ENCODE results near the gene GADD45A.
A peak's percentile ranks its signal among the peaks of the same experiment; 100 is the strongest.
"Not testable (repeated sequence)": the region's sequence is repeated elsewhere in the genome, so short reads cannot be mapped to it uniquely, and the experiment has no call there.

The GADD45A gene

DNA sequence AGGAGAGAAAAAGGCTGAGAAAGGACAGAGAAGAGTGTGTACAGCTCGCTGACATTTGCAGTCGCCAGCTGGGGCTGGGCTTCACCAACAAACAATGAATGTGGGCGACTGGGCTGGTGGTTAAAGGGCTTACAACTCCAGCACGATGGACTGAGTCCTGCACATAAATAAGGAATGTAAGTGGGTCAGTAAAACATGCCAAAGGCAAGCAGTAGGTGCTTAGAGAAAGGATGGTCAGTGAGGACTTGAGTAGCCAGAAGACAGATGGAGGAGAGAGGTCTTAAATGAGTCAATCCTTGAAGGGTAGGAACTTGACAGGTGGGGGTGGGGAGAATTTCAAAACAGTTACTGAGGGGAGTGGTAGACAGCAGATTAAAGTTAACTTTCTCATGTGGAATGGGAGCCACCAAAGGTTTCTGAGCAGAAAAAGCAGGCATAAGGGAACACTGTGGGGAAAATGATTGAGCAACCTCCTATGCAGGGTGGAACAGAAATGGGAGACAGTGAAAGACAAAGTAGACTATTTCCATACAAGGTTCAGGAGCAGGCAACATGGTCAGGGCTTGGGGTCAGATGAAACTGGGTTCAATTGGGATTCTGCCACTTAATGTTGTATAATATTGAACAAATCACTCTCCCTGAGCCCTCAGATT lies 37.4 kb downstream of the GADD45A start:
- no peak for DNase-seq

DNA sequence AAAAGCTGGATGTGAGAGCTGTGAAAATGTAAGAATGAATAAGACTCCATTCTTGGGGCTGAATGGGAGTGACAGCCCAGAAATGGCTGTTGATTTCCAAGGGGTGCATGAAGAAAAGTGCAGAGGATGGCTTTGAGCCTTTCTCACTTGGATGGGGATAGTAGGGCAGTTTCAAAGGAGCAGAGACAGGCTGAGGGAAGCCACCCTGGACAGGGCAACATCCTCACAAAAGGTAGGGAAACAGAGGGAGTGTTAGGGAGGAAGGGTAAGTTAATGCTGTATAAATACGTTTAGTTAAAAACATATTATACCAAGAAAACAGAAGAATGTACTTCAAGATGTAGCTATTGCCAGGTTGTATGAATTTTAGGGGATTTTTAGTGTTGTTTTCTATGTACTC lies 38.1 kb downstream of the GADD45A start:
- DNase-seq: no peak

DNA sequence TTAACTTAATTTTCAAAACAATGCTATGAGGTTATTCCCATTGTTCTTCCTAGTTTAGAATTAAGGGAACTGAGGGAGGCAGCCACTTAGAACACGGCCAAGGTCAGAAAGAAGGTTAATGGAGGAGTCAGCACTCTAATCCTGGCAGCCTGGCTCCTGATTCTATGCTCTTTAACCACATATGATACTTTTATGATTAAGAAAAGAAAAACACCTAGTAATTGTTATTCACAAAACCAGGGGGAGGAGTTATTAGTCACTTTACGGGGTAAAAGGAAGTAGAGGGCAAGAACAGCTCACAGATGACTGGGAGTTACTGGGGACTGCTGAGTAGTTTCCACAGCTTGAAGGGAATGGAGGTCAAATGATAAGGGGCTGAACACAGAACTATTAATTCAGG lies 38.6 kb downstream of the GADD45A start:
- no peak for DNase-seq

DNA sequence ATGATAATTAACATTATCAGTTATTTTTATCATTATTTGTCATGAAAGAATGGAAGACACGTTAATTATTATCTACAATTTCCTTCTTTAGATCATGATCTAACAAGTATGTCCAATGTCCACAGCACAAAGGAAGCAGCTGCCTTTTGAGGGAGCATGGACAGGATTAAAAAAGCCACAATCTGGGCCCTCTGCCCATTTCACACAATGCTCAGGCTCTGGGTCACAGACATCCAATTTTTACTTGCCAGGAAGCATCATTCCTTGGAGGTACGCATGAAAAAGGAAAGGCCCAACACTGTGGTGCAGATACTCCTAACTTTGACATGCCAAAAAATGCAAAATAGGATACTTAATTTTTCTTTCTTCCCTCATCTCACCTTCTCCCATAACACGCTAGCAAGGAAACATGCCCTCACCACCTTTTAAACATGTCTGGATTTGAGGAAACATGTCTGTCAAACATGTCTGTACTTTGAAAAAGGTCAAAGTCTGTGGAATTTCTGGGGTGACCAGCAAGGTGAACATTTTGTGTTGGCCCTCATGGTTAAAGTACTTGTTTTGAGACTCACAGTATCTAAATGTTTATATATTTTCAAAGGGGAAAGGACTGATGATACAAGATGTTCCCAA lies 40.0 kb downstream of the GADD45A start:
- no peak for DNase-seq

DNA sequence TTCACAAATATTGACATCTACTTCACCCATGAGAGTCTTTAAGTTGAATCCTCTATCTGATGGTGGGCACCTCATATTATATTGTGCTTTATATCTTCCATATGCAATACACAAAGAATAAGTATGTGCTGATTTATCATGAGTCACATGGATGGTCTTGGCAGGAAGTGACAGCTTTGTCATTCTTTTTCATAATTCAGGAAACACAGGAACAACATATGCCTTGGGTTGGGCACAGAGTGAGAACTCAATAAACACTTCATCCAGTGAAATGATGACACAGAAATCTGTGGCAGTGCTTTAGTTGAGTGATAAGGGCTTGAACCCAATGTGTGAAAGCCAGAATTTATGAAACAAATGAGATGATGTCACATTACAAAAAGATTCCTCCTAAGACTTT lies 41.2 kb downstream of the GADD45A start:
- no peak for DNase-seq

DNA sequence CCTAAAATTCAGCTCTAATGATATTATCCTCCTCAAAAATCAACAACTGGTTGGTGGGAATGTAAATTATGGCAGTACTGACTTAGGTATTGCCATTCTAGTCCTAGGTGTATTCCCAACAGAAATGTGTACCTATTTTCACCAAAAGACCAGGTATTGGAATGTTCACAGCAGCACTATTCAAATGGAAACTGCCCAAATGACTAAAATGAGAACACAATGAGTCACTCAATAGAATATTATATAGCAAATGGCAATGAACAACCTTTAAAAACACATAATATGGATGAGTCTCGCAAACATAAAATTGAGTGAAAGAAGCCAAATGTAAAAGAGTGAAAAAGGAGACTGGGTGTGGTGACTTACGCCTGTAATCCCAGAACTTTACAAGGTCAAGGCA lies 44.9 kb downstream of the GADD45A start:
- no peak for DNase-seq

DNA sequence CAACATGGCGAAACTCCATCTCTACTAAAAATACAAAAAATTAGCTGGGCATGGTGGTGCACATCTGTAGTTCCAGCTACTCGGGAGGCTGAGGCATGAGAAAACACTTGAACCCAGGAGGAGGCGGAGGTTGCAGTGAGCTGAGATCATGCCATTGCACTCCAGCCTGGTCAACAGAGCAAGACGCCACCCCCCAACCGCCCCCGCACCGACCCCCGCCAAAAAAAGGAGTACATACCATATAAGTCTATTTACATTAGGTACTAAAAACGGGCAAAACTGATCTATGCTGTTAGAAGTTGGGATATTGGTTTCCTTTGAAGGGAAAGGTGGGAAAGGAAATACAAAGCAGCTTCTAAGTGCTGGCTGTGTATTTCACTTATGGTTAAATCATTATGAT lies 45.3 kb downstream of the GADD45A start:
- DNase-seq: not testable (repeated sequence)

DNA sequence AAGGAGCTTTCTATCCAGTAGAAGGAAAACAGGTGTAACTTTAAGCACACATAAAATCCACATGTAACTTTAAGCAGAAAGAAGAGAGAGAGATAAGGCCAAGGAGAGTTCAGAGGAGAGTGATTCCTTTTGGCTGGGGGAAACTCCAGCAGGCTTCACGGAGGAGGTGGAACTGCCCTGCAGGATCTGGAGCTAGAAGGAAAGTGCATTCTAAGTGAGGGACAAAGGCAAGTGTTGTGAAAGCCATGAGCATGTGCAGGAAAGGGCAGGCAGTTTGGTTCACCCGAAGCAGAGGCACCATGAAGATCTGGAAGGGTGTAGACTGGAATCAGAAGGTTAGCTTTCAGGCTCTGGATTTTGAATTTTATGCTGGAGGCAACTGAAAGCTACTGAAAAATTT lies 46.3 kb downstream of the GADD45A start:
- DNase-seq: no peak

DNA sequence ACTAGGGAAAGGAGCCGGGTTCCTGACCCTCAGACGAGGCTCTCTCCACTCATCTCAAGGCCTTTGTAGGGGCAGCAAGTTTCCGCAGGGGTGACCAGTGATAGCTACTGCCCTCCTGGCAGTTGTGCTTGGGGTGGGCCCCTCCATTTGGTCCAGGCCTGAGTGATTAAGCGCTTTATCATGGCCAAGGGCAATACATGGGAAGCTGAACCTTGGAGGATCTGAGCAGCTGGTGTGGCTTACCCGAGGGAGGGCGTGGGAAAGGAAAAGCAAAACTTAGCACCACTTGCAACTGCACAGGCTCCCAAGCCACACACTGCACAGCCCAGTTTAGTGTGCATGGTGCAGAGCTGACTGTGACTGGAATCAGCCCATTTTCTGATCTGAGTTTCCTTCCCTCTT lies 47.8 kb downstream of the GADD45A start:
- no peak for DNase-seq

DNA sequence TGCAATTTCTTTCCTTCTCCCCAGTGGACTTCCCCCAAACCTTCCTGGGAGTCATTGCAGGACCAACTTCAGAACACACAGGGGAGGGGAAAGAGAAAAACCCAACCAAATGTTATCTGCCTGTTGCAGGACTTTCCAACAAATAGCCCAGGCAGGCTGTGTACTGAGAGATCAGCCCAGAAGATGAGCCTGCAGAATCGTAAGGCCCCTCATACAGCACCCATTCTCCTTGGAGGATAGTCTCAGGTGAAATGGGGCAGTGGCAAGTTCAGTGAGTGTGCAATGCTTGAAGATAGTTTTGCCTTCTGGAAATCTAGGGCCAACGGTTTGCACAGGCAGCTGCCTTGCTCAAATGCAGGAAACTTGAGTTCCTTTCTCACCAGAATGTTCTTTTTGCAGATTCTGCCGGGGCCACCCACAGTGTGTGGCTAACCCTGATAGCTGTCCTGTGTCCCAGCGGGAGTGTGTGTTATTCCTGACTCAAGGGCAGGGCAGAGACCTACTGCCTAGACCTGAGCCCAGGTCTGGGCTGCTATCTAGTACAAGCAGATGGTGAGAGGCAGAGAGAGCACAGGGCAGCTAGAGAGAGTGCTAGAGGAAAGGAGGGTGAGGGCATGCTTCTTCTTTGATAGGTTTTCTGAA lies 48.8 kb downstream of the GADD45A start:
- no peak for DNase-seq

DNA sequence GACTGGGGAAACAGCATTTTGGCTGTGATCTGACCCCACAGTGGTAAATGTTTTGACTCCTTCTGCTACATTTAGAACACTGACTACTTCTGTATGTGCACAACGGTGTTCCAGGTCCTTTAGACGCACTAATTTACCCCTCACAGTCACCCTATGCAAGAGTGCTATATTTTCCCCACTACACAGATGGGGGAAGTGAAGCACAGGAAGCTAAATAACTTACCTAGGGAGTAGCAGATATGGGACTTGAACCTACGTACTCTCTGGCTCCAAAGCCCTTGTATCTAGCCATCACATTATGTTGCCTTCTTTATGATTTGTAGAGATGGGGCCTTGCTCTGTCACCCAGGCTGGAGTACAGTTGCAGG lies 49.3 kb downstream of the GADD45A start:
- no peak for DNase-seq

DNA sequence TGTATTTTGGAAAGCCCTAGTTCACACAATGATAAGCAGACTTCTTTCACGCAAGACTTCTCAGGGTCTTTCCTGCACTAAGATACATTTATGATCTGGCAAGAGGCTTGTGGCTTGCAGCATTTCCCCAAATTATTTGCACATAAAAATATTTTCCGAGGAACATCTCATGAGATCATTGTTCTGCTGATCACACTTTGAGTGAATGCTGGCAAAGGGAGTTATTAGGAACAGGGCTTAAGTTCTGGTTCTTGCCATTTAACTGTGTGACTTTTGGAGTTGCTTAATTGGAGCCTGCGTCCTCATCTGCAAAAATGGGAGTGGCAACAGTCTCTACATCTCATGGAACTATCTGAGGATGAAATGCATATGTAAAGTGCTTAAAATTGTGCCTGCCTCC lies 50.2 kb downstream of the GADD45A start:
- DNase-seq: no peak

DNA sequence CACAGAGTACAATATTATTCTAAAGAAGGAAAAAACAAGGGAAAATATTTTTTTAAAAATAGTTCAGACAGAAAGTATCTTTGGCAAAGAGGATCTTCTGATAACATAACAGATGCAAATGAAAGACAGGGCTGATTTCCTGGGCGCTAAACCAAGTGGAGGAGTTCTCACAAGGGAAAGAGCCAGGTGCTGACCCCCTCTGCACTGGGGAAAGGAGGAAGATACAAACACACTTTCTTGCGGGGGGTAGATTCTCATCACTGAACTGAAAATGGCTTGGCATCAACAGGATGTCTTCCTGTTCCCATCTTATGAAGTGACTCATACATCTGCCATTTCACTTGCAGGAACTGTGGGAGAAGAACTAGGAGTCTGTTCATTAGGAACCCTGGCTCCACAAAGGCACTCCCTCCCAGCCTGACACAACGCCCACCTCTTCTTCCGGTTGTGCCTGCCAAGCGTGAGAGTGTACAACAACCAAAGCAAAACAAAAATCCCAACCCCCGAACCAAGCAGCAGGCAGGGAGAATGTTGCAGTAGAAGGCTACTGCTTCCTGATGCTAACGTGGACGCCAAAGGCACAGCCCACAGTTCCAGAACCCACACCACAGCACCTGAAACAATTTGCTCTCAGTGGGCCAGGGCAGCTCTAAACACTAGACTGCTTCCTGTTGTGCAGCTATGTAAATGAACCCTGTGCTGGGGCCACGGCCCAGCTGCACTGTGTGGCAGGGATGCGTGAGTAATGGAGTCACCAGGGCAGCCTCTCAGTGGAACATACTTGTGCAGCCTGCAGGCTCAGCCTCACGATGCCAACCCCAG lies 51.0 kb downstream of the GADD45A start:
- peak; percentile 26 for DNase-seq

DNA sequence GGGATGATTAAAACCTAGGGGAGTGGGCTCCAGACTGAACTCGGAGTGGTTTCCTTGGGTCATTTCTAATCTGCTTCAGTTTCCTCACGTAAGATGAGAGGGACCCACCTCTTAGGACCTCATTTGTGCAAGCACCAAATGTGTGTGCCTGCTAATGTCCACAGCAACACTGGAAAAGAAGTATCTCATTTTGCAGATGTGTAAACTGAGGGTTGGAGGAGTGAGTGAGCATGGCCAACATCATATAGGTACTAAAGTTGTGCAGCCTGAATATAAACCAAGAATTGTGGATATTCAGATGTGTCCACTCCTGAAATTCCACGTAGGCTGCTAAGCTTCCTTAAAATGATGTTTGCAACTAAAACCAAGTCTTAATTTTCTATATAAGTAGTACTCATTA lies 51.7 kb downstream of the GADD45A start:
- DNase-seq: no peak

DNA sequence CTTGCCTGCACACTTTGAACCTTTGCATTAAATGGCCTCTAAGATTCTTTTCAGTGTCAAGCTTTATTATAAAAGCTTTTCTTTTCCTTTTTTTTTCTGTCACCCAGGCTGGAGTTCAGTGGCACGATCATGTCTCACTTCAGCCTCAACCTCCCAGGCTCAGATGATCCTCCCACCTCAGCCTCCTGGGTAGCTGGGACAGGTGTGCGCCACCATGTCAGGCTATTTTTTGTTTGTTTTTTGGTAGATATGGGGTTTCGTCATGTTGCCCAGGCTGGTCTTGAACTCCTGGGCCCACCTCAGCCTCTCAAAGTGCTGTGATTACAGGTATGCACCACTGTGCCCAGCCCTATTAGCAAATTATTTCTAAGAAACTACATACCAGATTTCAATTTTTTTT lies 52.9 kb downstream of the GADD45A start:
- DNase-seq: no peak
